ENCODE results near the gene PPP1R15A. TPM values are rescaled to one million over a fixed set of nuclear protein-coding genes. Genes with fewer than 3 reads are reported as not detected.

PPP1R15A gene
- total and polyA plus RNA-seq, 4 donors = 5.6 to 52.5 (median 11.3) TPM

DNA sequence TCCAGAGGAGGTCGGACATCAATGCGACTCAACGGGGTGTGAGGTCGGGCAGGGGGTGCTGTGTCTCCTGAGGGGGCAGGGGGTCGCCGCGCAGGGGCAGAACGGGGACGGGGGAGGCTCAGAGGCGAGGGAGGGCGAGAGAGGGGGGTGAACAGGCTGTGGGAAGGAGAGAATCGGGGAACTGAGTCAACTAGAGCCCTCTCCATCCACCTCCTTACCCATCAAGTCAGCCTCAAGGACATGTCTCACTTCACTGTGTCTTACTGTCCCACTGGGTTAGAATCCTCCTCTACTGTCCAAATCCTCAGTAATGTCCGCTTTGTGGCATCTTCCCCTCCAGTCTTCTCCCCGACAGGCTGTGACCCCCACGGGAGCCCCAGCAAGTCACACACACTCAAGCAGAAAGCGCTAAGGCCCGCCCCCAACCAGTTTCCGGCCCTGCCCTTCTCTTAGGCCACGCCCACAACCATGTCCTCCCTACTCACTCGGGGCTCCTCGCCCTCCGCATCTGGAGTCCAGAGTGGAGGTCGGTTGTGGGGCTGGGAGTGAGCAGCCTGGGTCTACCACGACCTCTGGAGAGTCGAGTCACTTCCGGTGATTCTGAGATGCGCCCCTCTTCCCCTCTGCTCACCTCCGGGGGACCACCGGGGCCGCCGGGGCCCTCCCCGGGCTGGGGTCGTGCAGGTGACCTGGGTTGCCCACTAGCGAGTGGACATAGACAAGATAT, 13.1 kb upstream of the PPP1R15A start:
- no peak overlapping the region for H3K9ac ChIP-seq (ENCODE audit: low read depth in 1 of 2, low read length in 2 of 2)
- H3K4me1 ChIP-seq (ENCODE audit: control insufficient read depth in 4 of 4, insufficient read depth in 4 of 4, low read length in 3 of 4) = peaks cover 0 to 11% (median 4%) of the 10 kb centered on the region in 4 donors
- 66% methylated on average over 34 of the region's 34 CpGs for whole genome bisulfite sequencing
- H3K27ac ChIP-seq (ENCODE audit: low read depth in 1 of 2, low read length in 2 of 2) = peak overlapping the region in 1 of 2 donors; percentile 65
- H3K27me3 ChIP-seq (ENCODE audit: control insufficient read depth in 4 of 4, insufficient read depth in 4 of 4, low read length in 3 of 4) = no peaks in the 10 kb centered on the region
- TF ChIP-seq, protein P1, sequence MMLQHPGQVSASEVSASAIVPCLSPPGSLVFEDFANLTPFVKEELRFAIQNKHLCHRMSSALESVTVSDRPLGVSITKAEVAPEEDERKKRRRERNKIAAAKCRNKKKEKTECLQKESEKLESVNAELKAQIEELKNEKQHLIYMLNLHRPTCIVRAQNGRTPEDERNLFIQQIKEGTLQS (IDR thresholded peaks at IDR 0.05) = no peak
- no peak for TF ChIP-seq RAD21 (IDR thresholded peaks at IDR 0.05)
- no peak for TF ChIP-seq NR2F2 (IDR thresholded peaks at IDR 0.05)
- TF ChIP-seq, protein P2, sequence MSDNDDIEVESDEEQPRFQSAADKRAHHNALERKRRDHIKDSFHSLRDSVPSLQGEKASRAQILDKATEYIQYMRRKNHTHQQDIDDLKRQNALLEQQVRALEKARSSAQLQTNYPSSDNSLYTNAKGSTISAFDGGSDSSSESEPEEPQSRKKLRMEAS (IDR thresholded peaks at IDR 0.05) = no peak
- TF ChIP-seq, protein P3, sequence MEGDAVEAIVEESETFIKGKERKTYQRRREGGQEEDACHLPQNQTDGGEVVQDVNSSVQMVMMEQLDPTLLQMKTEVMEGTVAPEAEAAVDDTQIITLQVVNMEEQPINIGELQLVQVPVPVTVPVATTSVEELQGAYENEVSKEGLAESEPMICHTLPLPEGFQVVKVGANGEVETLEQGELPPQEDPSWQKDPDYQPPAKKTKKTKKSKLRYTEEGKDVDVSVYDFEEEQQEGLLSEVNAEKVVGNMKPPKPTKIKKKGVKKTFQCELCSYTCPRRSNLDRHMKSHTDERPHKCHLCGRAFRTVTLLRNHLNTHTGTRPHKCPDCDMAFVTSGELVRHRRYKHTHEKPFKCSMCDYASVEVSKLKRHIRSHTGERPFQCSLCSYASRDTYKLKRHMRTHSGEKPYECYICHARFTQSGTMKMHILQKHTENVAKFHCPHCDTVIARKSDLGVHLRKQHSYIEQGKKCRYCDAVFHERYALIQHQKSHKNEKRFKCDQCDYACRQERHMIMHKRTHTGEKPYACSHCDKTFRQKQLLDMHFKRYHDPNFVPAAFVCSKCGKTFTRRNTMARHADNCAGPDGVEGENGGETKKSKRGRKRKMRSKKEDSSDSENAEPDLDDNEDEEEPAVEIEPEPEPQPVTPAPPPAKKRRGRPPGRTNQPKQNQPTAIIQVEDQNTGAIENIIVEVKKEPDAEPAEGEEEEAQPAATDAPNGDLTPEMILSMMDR (IDR thresholded peaks at IDR 0.05; ENCODE audit: low read depth, low read length, missing input control) = no peak
- no peak for TF ChIP-seq RXRA (IDR thresholded peaks at IDR 0.05)
- no peak for TF ChIP-seq JUND (IDR thresholded peaks at IDR 0.05)
- TF ChIP-seq EGR1 (IDR thresholded peaks at IDR 0.05; ENCODE audit: low read depth in 2 of 2) = no peak
- no peak for TF ChIP-seq HNF4A (conservative IDR thresholded peaks at IDR 0.05)
- TF ChIP-seq TAF1 (conservative IDR thresholded peaks at IDR 0.05) = no peak
- no peak for TF ChIP-seq FOXA1 (IDR thresholded peaks at IDR 0.05)
- TF ChIP-seq FOXA2 (IDR thresholded peaks at IDR 0.05) = no peak
- TF ChIP-seq GABPA (IDR thresholded peaks at IDR 0.05 in 1 of 2, conservative IDR thresholded peaks at IDR 0.05 in 1 of 2) = no peak
- TF ChIP-seq HNF4G (IDR thresholded peaks at IDR 0.05) = no peak
- TF ChIP-seq, protein P4, sequence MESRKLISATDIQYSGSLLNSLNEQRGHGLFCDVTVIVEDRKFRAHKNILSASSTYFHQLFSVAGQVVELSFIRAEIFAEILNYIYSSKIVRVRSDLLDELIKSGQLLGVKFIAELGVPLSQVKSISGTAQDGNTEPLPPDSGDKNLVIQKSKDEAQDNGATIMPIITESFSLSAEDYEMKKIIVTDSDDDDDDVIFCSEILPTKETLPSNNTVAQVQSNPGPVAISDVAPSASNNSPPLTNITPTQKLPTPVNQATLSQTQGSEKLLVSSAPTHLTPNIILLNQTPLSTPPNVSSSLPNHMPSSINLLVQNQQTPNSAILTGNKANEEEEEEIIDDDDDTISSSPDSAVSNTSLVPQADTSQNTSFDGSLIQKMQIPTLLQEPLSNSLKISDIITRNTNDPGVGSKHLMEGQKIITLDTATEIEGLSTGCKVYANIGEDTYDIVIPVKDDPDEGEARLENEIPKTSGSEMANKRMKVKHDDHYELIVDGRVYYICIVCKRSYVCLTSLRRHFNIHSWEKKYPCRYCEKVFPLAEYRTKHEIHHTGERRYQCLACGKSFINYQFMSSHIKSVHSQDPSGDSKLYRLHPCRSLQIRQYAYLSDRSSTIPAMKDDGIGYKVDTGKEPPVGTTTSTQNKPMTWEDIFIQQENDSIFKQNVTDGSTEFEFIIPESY (IDR thresholded peaks at IDR 0.05) = no peak
- no peak for TF ChIP-seq SP1 (IDR thresholded peaks at IDR 0.05)
- TF ChIP-seq, protein P5, sequence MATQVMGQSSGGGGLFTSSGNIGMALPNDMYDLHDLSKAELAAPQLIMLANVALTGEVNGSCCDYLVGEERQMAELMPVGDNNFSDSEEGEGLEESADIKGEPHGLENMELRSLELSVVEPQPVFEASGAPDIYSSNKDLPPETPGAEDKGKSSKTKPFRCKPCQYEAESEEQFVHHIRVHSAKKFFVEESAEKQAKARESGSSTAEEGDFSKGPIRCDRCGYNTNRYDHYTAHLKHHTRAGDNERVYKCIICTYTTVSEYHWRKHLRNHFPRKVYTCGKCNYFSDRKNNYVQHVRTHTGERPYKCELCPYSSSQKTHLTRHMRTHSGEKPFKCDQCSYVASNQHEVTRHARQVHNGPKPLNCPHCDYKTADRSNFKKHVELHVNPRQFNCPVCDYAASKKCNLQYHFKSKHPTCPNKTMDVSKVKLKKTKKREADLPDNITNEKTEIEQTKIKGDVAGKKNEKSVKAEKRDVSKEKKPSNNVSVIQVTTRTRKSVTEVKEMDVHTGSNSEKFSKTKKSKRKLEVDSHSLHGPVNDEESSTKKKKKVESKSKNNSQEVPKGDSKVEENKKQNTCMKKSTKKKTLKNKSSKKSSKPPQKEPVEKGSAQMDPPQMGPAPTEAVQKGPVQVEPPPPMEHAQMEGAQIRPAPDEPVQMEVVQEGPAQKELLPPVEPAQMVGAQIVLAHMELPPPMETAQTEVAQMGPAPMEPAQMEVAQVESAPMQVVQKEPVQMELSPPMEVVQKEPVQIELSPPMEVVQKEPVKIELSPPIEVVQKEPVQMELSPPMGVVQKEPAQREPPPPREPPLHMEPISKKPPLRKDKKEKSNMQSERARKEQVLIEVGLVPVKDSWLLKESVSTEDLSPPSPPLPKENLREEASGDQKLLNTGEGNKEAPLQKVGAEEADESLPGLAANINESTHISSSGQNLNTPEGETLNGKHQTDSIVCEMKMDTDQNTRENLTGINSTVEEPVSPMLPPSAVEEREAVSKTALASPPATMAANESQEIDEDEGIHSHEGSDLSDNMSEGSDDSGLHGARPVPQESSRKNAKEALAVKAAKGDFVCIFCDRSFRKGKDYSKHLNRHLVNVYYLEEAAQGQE (IDR thresholded peaks at IDR 0.05) = no peak
- no peak for TF ChIP-seq YY1 (IDR thresholded peaks at IDR 0.05)
- peaks cover 0 to 3% (median 1%) of the 10 kb centered on the region in 4 donors for H3K36me3 ChIP-seq (ENCODE audit: control insufficient read depth in 4 of 4, insufficient read depth in 3 of 4, low read depth in 1 of 4, low read length in 3 of 4)
- no peak overlapping the region for H3K4me3 ChIP-seq (ENCODE audit: low read depth in 1 of 3, low read length in 3 of 3)
- DNase-seq (ENCODE audit: low spot score) = peak; percentile 82
- no peaks in the 10 kb centered on the region for H3K9me3 ChIP-seq (ENCODE audit: control insufficient read depth in 4 of 4, low read length in 3 of 4)

Data from liver (tissue), 9 donors.